Measurements from ENCODE around the gene PRDM16. TPM values are rescaled to one million over a fixed set of nuclear protein-coding genes. Genes with fewer than 3 reads are reported as not detected.

Gene PRDM16
- total RNA-seq, 4 donors from 2014 or later: 0.41 to 0.95 TPM; not detected in 2

DNA sequence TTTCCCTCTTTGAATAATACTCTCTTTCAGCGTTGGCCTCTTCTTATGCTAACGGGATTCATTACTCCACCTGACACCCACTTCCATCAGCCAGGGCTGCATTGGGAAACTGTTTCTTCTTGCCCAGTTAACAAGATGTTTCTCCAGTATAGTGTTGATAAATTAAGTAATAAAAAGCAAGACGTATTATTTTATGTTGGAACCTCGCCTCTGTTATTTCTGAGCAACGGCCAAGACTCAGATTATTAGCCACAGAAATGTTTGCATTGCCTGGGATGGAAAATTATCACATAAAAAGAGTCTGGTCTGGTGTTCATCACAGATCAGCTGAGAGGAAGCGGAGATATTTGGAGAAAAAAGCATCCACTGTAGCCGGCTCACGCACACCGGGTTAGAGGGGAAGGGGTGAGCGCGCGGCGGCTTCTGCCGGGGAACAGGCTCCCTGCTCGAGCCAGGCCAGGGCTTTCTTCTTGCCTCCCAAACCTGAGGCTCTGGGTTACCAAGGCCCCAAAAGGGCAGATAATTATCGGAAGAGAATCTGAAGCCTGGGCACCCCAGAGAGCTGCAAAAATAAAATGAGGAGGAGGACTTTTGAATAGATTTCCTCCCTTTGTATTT, 189.5 kb downstream of the PRDM16 start:
- Histone ChIP-seq H3K27ac (no peak overlapping the region), H3K4me1 (peaks cover 0 to 4% (median 0%) of the 10 kb centered on the region in 4 donors), H3K36me3 (no peaks in the 10 kb centered on the region), H3K9me3 (no peaks in the 10 kb centered on the region), H3K27me3 (peaks cover 3% of the 10 kb centered on the region), H3K4me3 (no peak overlapping the region)
- DNase-seq: no peak
- WGBS, 2 donors (ENCODE audit: low coverage in 1 of 2): 48 to 59% methylated on average over 9 to 16 of the region's 16 CpGs
- intact Hi-C loops (cut with DNase I; ENCODE audit: low total_unique reads): no loop called here
- in situ Hi-C loops (cut with MboI; ENCODE audit: low pct_ligation_motif_present in 1 of 4, low pct_unique_long_range_greater_than_20kb in 1 of 4, low sequenced_read_pairs in 3 of 4): loop anchor here in 1 of 4 donors (25.0 kb wide), 1 partner anchor 96 kb away; no protein-coding TSS in a partner anchor
- TF ChIP-seq EP300 (IDR thresholded peaks at IDR 0.05; ENCODE audit: low read depth): no peak
- no peak for TF ChIP-seq POLR2AphosphoS5 (IDR thresholded peaks at IDR 0.05)
- TF ChIP-seq, protein P1, sequence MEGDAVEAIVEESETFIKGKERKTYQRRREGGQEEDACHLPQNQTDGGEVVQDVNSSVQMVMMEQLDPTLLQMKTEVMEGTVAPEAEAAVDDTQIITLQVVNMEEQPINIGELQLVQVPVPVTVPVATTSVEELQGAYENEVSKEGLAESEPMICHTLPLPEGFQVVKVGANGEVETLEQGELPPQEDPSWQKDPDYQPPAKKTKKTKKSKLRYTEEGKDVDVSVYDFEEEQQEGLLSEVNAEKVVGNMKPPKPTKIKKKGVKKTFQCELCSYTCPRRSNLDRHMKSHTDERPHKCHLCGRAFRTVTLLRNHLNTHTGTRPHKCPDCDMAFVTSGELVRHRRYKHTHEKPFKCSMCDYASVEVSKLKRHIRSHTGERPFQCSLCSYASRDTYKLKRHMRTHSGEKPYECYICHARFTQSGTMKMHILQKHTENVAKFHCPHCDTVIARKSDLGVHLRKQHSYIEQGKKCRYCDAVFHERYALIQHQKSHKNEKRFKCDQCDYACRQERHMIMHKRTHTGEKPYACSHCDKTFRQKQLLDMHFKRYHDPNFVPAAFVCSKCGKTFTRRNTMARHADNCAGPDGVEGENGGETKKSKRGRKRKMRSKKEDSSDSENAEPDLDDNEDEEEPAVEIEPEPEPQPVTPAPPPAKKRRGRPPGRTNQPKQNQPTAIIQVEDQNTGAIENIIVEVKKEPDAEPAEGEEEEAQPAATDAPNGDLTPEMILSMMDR (IDR thresholded peaks at IDR 0.05): no peak
- TF ChIP-seq POLR2A (IDR thresholded peaks at IDR 0.05): no peak

GRCh38 chr1:3259020-3259419, 190.0 kb downstream of the PRDM16 start:
- no peak overlapping the region for H3K27ac ChIP-seq
- H3K36me3 ChIP-seq: no peaks in the 10 kb centered on the region
- H3K27me3 ChIP-seq: peaks cover 3% of the 10 kb centered on the region
- in situ Hi-C loops (cut with MboI; ENCODE audit: low pct_ligation_motif_present in 1 of 4, low pct_unique_long_range_greater_than_20kb in 1 of 4, low sequenced_read_pairs in 3 of 4) (loop anchor here in 1 of 4 donors (25.0 kb wide), 1 partner anchor 97 kb away; no protein-coding TSS in a partner anchor), intact Hi-C loops (cut with DNase I; ENCODE audit: low total_unique reads) (no loop called here)
- DNase-seq: no peak
- 82 to 83% methylated on average over 1 to 14 of the region's 14 CpGs for WGBS, 2 donors (ENCODE audit: low coverage in 1 of 2)
- TF ChIP-seq, protein P1 (IDR thresholded peaks at IDR 0.05): no peak
- no peak for TF ChIP-seq POLR2AphosphoS5 (IDR thresholded peaks at IDR 0.05)
- no peak for TF ChIP-seq EP300 (IDR thresholded peaks at IDR 0.05; ENCODE audit: low read depth)
- TF ChIP-seq POLR2A (IDR thresholded peaks at IDR 0.05): no peak
- H3K9me3 ChIP-seq: no peaks in the 10 kb centered on the region
- no peak overlapping the region for H3K4me3 ChIP-seq
- peaks cover 0 to 4% (median 0%) of the 10 kb centered on the region in 4 donors for H3K4me1 ChIP-seq

- TF ChIP-seq, protein P1 (IDR thresholded peaks at IDR 0.05): no peak
- no peak for TF ChIP-seq POLR2AphosphoS5 (IDR thresholded peaks at IDR 0.05)
- no peak for TF ChIP-seq POLR2A (IDR thresholded peaks at IDR 0.05)
- TF ChIP-seq EP300 (IDR thresholded peaks at IDR 0.05; ENCODE audit: low read depth): no peak
- Histone ChIP-seq H3K27me3 (peaks cover 3% of the 10 kb centered on the region), H3K27ac (no peak overlapping the region), H3K4me1 (peaks cover 0 to 4% (median 0%) of the 10 kb centered on the region in 4 donors), H3K36me3 (no peaks in the 10 kb centered on the region), H3K9me3 (no peaks in the 10 kb centered on the region), H3K4me3 (no peak overlapping the region)
- intact Hi-C loops (cut with DNase I; ENCODE audit: low total_unique reads): no loop called here
- WGBS, 2 donors (ENCODE audit: low coverage in 1 of 2): 69 to 76% methylated on average over 8 to 20 of the region's 21 CpGs
- no peak for DNase-seq
- in situ Hi-C loops (cut with MboI; ENCODE audit: low pct_ligation_motif_present in 1 of 4, low pct_unique_long_range_greater_than_20kb in 1 of 4, low sequenced_read_pairs in 3 of 4): loop anchor here in 1 of 4 donors (25.0 kb wide), 1 partner anchor 99 kb away; no protein-coding TSS in a partner anchor
Measured at GRCh38 chr1:3261007-3261968, 192.3 kb downstream of the PRDM16 start.
